Measurements from ENCODE around the gene MARK1.
"Not testable (repeated sequence)": the region's sequence is repeated elsewhere in the genome, so short reads cannot be mapped to it uniquely, and the experiment has no call there.

Gene MARK1

DNA sequence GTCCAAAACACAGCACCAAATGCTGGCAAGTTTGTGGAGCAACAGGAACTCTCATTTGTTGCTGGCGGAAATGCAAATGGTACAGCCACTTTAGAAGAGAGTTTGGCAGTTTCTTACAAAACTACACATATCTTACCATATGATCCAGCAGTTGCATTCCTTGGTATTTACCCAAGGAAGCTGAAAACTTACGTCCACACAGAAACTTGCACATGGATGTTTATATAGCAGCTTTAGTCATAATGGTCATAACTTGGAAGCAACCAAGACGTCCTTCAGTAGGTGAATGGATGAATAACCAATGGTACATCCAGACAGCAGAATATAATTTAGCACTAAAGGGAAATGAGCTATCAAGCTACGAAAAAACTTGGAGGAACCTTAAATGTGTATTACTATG lies 66.4 kb downstream of the MARK1 start:
- no peak for TF ChIP-seq CTCF (IDR thresholded peaks at IDR 0.05; ENCODE audit: poor library complexity, severe bottlenecking)
- no peak overlapping the region for H3K4me3 ChIP-seq (ENCODE audit: severe bottlenecking)
- DNase-seq (ENCODE audit: low spot score) (no peak), ATAC-seq (ENCODE audit: low read depth) (no peak)
- H3K4me1 ChIP-seq (ENCODE audit: insufficient read depth, poor library complexity, severe bottlenecking): no peaks in the 10 kb centered on the region
- H3K36me3 ChIP-seq (ENCODE audit: low read depth): no peaks in the 10 kb centered on the region
- H3K27ac ChIP-seq (ENCODE audit: poor library complexity, severe bottlenecking): no peak overlapping the region
- no peaks in the 10 kb centered on the region for H3K27me3 ChIP-seq (ENCODE audit: insufficient read depth, poor library complexity, severe bottlenecking)
- H3K9me3 ChIP-seq (ENCODE audit: severe bottlenecking): no peaks in the 10 kb centered on the region

DNA sequence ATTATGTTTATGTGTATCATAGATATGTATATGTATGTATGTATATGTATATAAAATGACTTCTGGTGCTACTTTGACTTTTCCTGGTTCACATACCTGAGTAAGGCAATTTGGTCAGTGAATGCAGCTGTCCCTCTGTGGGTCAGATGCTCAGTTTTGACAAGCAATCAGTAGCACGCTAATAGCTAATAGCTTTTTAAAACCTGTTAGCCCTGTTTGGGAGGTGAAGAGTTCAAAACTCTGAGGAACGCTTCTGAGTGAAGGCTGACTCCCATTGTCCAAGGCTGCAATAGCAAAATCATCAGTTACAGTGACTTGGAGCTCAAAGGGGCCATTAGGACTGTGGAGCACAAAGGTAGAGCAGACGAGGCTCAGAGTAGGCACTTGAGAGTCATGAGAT lies 67.2 kb downstream of the MARK1 start:
- no peaks in the 10 kb centered on the region for H3K9me3 ChIP-seq (ENCODE audit: severe bottlenecking)
- H3K27ac ChIP-seq (ENCODE audit: poor library complexity, severe bottlenecking): no peak overlapping the region
- H3K4me3 ChIP-seq (ENCODE audit: severe bottlenecking): no peak overlapping the region
- DNase-seq (ENCODE audit: low spot score): no peak
- no peaks in the 10 kb centered on the region for H3K27me3 ChIP-seq (ENCODE audit: insufficient read depth, poor library complexity, severe bottlenecking)
- no peaks in the 10 kb centered on the region for H3K36me3 ChIP-seq (ENCODE audit: low read depth)
- ATAC-seq (ENCODE audit: low read depth): no peak
- no peak for TF ChIP-seq CTCF (IDR thresholded peaks at IDR 0.05; ENCODE audit: poor library complexity, severe bottlenecking)
- no peaks in the 10 kb centered on the region for H3K4me1 ChIP-seq (ENCODE audit: insufficient read depth, poor library complexity, severe bottlenecking)

GRCh38 chr1:220604926-220605325 lies 77.0 kb downstream of the MARK1 start:
- H3K9me3 ChIP-seq (ENCODE audit: severe bottlenecking): no peaks in the 10 kb centered on the region
- H3K4me3 ChIP-seq (ENCODE audit: severe bottlenecking): no peak overlapping the region
- no peak for TF ChIP-seq CTCF (IDR thresholded peaks at IDR 0.05; ENCODE audit: poor library complexity, severe bottlenecking)
- no peaks in the 10 kb centered on the region for H3K27me3 ChIP-seq (ENCODE audit: insufficient read depth, poor library complexity, severe bottlenecking)
- no peak overlapping the region for H3K27ac ChIP-seq (ENCODE audit: poor library complexity, severe bottlenecking)
- ATAC-seq (ENCODE audit: low read depth): no peak
- no peaks in the 10 kb centered on the region for H3K4me1 ChIP-seq (ENCODE audit: insufficient read depth, poor library complexity, severe bottlenecking)
- H3K36me3 ChIP-seq (ENCODE audit: low read depth): no peaks in the 10 kb centered on the region
- DNase-seq (ENCODE audit: low spot score): no peak

DNA sequence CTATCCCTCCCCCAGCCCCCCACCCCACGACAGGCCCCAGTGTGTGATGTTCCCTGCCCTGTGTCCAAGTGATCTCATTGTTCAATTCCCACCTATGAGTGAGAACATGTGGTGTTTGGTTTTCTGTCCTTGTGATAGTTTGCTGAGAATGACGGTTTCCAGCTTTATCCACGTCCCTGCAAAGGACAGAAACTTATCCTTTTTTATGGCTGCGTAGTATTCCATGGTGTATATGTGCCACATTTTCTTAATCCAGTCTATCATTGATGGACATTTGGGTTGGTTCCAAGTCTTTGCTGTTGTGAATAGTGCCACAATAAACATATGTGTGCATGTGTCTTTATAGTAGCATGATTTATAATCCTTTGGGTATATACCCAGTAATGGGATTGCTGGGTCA lies 77.7 kb downstream of the MARK1 start:
- not testable (repeated sequence) for ATAC-seq (ENCODE audit: low read depth); H3K27me3 ChIP-seq (ENCODE audit: insufficient read depth, poor library complexity, severe bottlenecking); DNase-seq (ENCODE audit: low spot score)

GRCh38 chr1:220611100-220611499 lies 83.2 kb downstream of the MARK1 start:
- not testable (repeated sequence) for ATAC-seq (ENCODE audit: low read depth); H3K36me3 ChIP-seq (ENCODE audit: low read depth); DNase-seq (ENCODE audit: low spot score)

More for the DNA sequence above, 77.7 kb downstream of the MARK1 start:
- not testable (repeated sequence) for H3K9me3 ChIP-seq (ENCODE audit: severe bottlenecking); H3K27ac ChIP-seq (ENCODE audit: poor library complexity, severe bottlenecking); H3K4me1 ChIP-seq (ENCODE audit: insufficient read depth, poor library complexity, severe bottlenecking); H3K4me3 ChIP-seq (ENCODE audit: severe bottlenecking); H3K36me3 ChIP-seq (ENCODE audit: low read depth)

GRCh38 chr1:220616836-220617235 lies 88.9 kb downstream of the MARK1 start:
- no peaks in the 10 kb centered on the region for H3K4me1 ChIP-seq (ENCODE audit: insufficient read depth, poor library complexity, severe bottlenecking)
- no peaks in the 10 kb centered on the region for H3K9me3 ChIP-seq (ENCODE audit: severe bottlenecking)
- no peak overlapping the region for H3K4me3 ChIP-seq (ENCODE audit: severe bottlenecking)
- ATAC-seq (ENCODE audit: low read depth): no peak
- no peak for TF ChIP-seq CTCF (IDR thresholded peaks at IDR 0.05; ENCODE audit: poor library complexity, severe bottlenecking)
- H3K27ac ChIP-seq (ENCODE audit: poor library complexity, severe bottlenecking): no peak overlapping the region
- no peaks in the 10 kb centered on the region for H3K27me3 ChIP-seq (ENCODE audit: insufficient read depth, poor library complexity, severe bottlenecking)
- no peaks in the 10 kb centered on the region for H3K36me3 ChIP-seq (ENCODE audit: low read depth)
- no peak for DNase-seq (ENCODE audit: low spot score)

More at GRCh38 chr1:220611100-220611499, 83.2 kb downstream of the MARK1 start:
- H3K9me3 ChIP-seq (ENCODE audit: severe bottlenecking); H3K4me3 ChIP-seq (ENCODE audit: severe bottlenecking); H3K27me3 ChIP-seq (ENCODE audit: insufficient read depth, poor library complexity, severe bottlenecking); H3K4me1 ChIP-seq (ENCODE audit: insufficient read depth, poor library complexity, severe bottlenecking); H3K27ac ChIP-seq (ENCODE audit: poor library complexity, severe bottlenecking): not testable (repeated sequence)

All from RWPE2 (cell line).